Sigmoid colon (tissue), 4 donors: Measurements from ENCODE around the gene CAMK1D.

ENCODE experiments used
- CTCF ChIP-seq, 4 experiments: fragments of 450-650 bp in 3 of 4; fragments of 200-600 bp in 1 of 4; IDR thresholded peaks; one replicate each; pipeline ENCODE4 v1.5.1; 2016 to 2019; ENCODE audit warnings: antibody characterized with exemption in 4 of 4, mild to moderate bottlenecking in 3 of 4, moderate library complexity in 2 of 4
- EP300 ChIP-seq, 4 donors: sonication (generic); formaldehyde crosslinking; IDR thresholded peaks; one replicate each; pipeline ENCODE4 v1.6.1; 2017; ENCODE audit warnings: antibody characterized with exemption in 4 of 4
- POLR2A ChIP-seq, 2 donors: fragments of 450-650 bp; IDR thresholded peaks; one replicate each; pipeline ENCODE4 v1.6.1; 2016; ENCODE audit warnings: antibody characterized with exemption in 2 of 2, mild to moderate bottlenecking in 2 of 2, moderate library complexity in 2 of 2

- TF ChIP-seq CTCF (IDR thresholded peaks at IDR 0.05) (no peak), EP300 (IDR thresholded peaks at IDR 0.05) (no peak), POLR2A (IDR thresholded peaks at IDR 0.05) (no peak)
Measured at GRCh38 chr10:12709521-12709963, 360.2 kb downstream of the CAMK1D start.
